H1 (cell line): ENCODE data around the gene FOXL3. TPM values are rescaled to one million over a fixed set of nuclear protein-coding genes. Genes with fewer than 3 reads are reported as not detected.

Experiments used
- CTCF ChIA-PET: fragments of 300-600 bp; sonication (Branson Sonifier 250); formaldehyde crosslinking; loops from one replicate; lab custom pipeline; 2021; ENCODE audit not compliant: partially characterized antibody; lab: Charles Lee
- POLR2A ChIA-PET: fragments of 300-600 bp; sonication (Branson Sonifier 250); formaldehyde crosslinking; loops from one replicate; lab custom pipeline; 2021; ENCODE audit warnings: inconsistent platforms; ENCODE audit not compliant: partially characterized antibody; lab: Charles Lee
- DNase-seq, 2 experiments: peaks; one replicate each; pipeline versions ENCODE4 v3.0.0 to v3.0.0-alpha.2; 2010 to 2022; ENCODE audit warnings: low spot score in 2 of 2, low read depth in 1 of 2, mixed read lengths in 1 of 2
- FAIRE-seq: peaks from 2 replicates; lab custom pipeline; 2011; peaks lifted over from hg19 to GRCh38; lab: Jason Lieb, UNC
- H2AFZ ChIP-seq: 2 replicates; pipeline ENCODE4 v1.8.1; 2012; ENCODE audit warnings: low read length, inconsistent platforms
- H2AK5ac ChIP-seq: 2 replicates; pipeline ENCODE4 v1.6.1; 2013; ENCODE audit warnings: low read depth, low read length
- H2BK120ac ChIP-seq: replicated peaks from 2 replicates; pipeline ENCODE3; 2013; ENCODE audit warnings: low read depth, low read length, inconsistent platforms
- H2BK12ac ChIP-seq: 2 replicates; pipeline ENCODE4 v1.6.1; 2013; ENCODE audit warnings: low read depth, low read length
- H2BK15ac ChIP-seq: 2 replicates; pipeline ENCODE4 v1.6.1; 2013; ENCODE audit warnings: low read length
- H2BK20ac ChIP-seq: 2 replicates; pipeline ENCODE4 v1.6.1; 2013; ENCODE audit warnings: low read length
- H2BK5ac ChIP-seq: 2 replicates; pipeline ENCODE4 v1.6.1; 2013; ENCODE audit warnings: low read depth, low read length
- H3K14ac ChIP-seq: 2 replicates; pipeline ENCODE4 v1.6.1; 2013; ENCODE audit warnings: inconsistent platforms; ENCODE audit not compliant: insufficient read length
- H3K18ac ChIP-seq: 2 replicates; pipeline ENCODE4 v1.6.1; 2013; ENCODE audit warnings: low read length; ENCODE audit errors: extremely low read depth
- H3K23ac ChIP-seq: 2 replicates; pipeline ENCODE4 v1.6.1; 2013; ENCODE audit warnings: inconsistent platforms; ENCODE audit not compliant: insufficient read length
- H3K23me2 ChIP-seq: 2 replicates; pipeline ENCODE4 v1.6.1; 2013; ENCODE audit warnings: low read depth, low read length
- H3K27ac ChIP-seq: 2 replicates; pipeline ENCODE4 v1.6.1; 2011; ENCODE audit warnings: low read depth, low read length, inconsistent platforms
- H3K27me3 ChIP-seq, 4 experiments: replicated peaks in 1 of 4; 1 replicate in 1 of 4; 2 replicates in 3 of 4; pipeline versions ENCODE4 v1.6.1 to v1.8.1; 2011 to 2013; ENCODE audit warnings: low read length in 3 of 4, mild to moderate bottlenecking in 3 of 4, inconsistent platforms in 2 of 4, mixed read lengths in 2 of 4, moderate library complexity in 1 of 4; ENCODE audit not compliant: control insufficient read depth in 3 of 4, insufficient read depth in 3 of 4; ENCODE audit errors: extremely low read depth in 1 of 4
- H3K36me3 ChIP-seq, 4 experiments: 2 replicates each; pipeline versions ENCODE4 v1.6.1 to v1.8.1; 2011 to 2013; ENCODE audit warnings: mild to moderate bottlenecking in 4 of 4, low read length in 3 of 4, moderate library complexity in 2 of 4, control low read depth in 1 of 4, inconsistent platforms in 1 of 4; ENCODE audit not compliant: insufficient read depth in 4 of 4, control insufficient read depth in 2 of 4
- H3K4ac ChIP-seq: replicated peaks from 2 replicates; pipeline ENCODE3; 2013; ENCODE audit warnings: low read length, low read depth, mixed read lengths, inconsistent platforms; ENCODE audit not compliant: insufficient read length
- H3K4me1 ChIP-seq, 4 experiments: replicated peaks in 1 of 4; 1 replicate in 1 of 4; 2 replicates in 3 of 4; pipeline versions ENCODE4 v1.6.1 to v1.8.1; 2011 to 2013; ENCODE audit warnings: low read length in 3 of 4, inconsistent platforms in 2 of 4, mixed read lengths in 1 of 4; ENCODE audit not compliant: insufficient read depth in 4 of 4, control insufficient read depth in 3 of 4
- H3K4me2 ChIP-seq, 2 experiments: 2 replicates each; pipeline versions ENCODE4 v1.6.1 to v1.8.1; 2011 to 2013; ENCODE audit warnings: low read depth in 2 of 2, low read length in 2 of 2, control low read depth in 1 of 2, inconsistent platforms in 1 of 2, mild to moderate bottlenecking in 1 of 2; ENCODE audit not compliant: insufficient read depth in 1 of 2
- H3K4me3 ChIP-seq, 4 experiments: fragments of 200-600, 300-600 bp in 1 of 4; sonication (generic), shearing (Covaris generic), sonication (Bioruptor Twin) in 1 of 4; 2 replicates each; pipeline versions ENCODE4 v1.5.1 to v1.8.1; 2011 to 2016; ENCODE audit warnings: low read length in 4 of 4, low read depth in 3 of 4, control low read depth in 2 of 4, inconsistent platforms in 2 of 4, mild to moderate bottlenecking in 2 of 4, mixed read lengths in 1 of 4, moderate library complexity in 1 of 4; ENCODE audit not compliant: insufficient read depth in 2 of 4; ENCODE audit errors: extremely low read depth in 1 of 4
- H3K56ac ChIP-seq: replicated peaks from 2 replicates; pipeline ENCODE3; 2013; ENCODE audit warnings: low read depth, mild to moderate bottlenecking, mixed read lengths, low read length, inconsistent platforms; ENCODE audit not compliant: insufficient read length
- H3K79me1 ChIP-seq: 2 replicates; pipeline ENCODE4 v1.6.1; 2013; ENCODE audit warnings: low read depth, low read length, control low read depth
- H3K79me2 ChIP-seq, 2 experiments: 2 replicates each; pipeline versions ENCODE4 v1.6.1 to v1.8.1; 2012 to 2013; ENCODE audit warnings: low read length in 2 of 2, mild to moderate bottlenecking in 2 of 2, inconsistent platforms in 1 of 2; ENCODE audit not compliant: insufficient read depth in 2 of 2, control insufficient read depth in 1 of 2
- H3K9ac ChIP-seq, 4 experiments: replicated peaks in 1 of 4; 1 replicate in 1 of 4; 2 replicates in 3 of 4; pipeline versions ENCODE4 v1.6.1 to v1.8.1; 2011 to 2013; ENCODE audit warnings: low read depth in 3 of 4, low read length in 3 of 4, control low read depth in 2 of 4, mild to moderate bottlenecking in 2 of 4, moderate library complexity in 2 of 4, inconsistent platforms in 1 of 4; ENCODE audit errors: extremely low read depth in 1 of 4
- H3K9me3 ChIP-seq, 2 experiments: 2 replicates each; pipeline versions ENCODE4 v1.6.1 to v1.8.1; 2012 to 2013; ENCODE audit warnings: mild to moderate bottlenecking in 2 of 2, moderate library complexity in 2 of 2, control low read depth in 1 of 2, inconsistent platforms in 1 of 2, low read depth in 1 of 2, low read length in 1 of 2, mixed read lengths in 1 of 2; ENCODE audit not compliant: insufficient read depth in 2 of 2
- H4K20me1 ChIP-seq, 2 experiments: replicated peaks in 1 of 2; 2 replicates each; pipeline versions ENCODE3 to v1.8.1; 2011 to 2013; ENCODE audit warnings: inconsistent platforms in 2 of 2, low read length in 2 of 2, mild to moderate bottlenecking in 1 of 2; ENCODE audit not compliant: insufficient read depth in 2 of 2, control insufficient read depth in 1 of 2
- H4K5ac ChIP-seq: 2 replicates; pipeline ENCODE4 v1.6.1; 2013; ENCODE audit warnings: low read length, low read depth, mixed read lengths, inconsistent platforms; ENCODE audit not compliant: insufficient read length
- H4K8ac ChIP-seq: 2 replicates; pipeline ENCODE4 v1.8.0; 2013; ENCODE audit warnings: mild to moderate bottlenecking, moderate library complexity, low read length, inconsistent platforms; ENCODE audit not compliant: insufficient read depth; ENCODE audit errors: extremely low read depth
- H4K91ac ChIP-seq: replicated peaks from 2 replicates; pipeline ENCODE3; 2013; ENCODE audit warnings: low read length, mixed read lengths, inconsistent platforms; ENCODE audit not compliant: insufficient read length
- CBX5 ChIP-seq: fragments of 300-800, 300-1000 bp; sonication (generic); IDR thresholded peaks from 2 replicates; pipeline ENCODE4 v1.7.1; 2016; ENCODE audit warnings: antibody characterized with exemption, low read length, low read depth
- RXRA ChIP-seq: IDR thresholded peaks from 2 replicates; pipeline ENCODE4 v1.6.1; 2011; ENCODE audit warnings: low read depth, mild to moderate bottlenecking, low read length, moderate library complexity; ENCODE audit not compliant: insufficient read depth
- SIRT6 ChIP-seq: IDR thresholded peaks from one replicate; pipeline ENCODE4 v1.7.1; 2012; ENCODE audit warnings: low read length, inconsistent platforms
- SIX5 ChIP-seq: IDR thresholded peaks from 2 replicates; pipeline ENCODE4 v1.6.1; 2011; ENCODE audit warnings: mild to moderate bottlenecking, low read depth, low read length
- SP1 ChIP-seq: IDR thresholded peaks from 2 replicates; pipeline ENCODE4 v1.6.1; 2011; ENCODE audit warnings: low read depth, low read length
- WGBS, 2 experiments: shearing (Covaris generic) in 1 of 2; methylation state at CpG; one replicate each; pipeline versions ENCODE4 v1.1.6 to v1.1.7; 2013 to 2015; ENCODE audit warnings: low lambda C conversion rate in 2 of 2, mixed read lengths in 2 of 2, inconsistent platforms in 1 of 2, low coverage in 1 of 2, missing lambda C conversion rate in 1 of 2; ENCODE audit not compliant: insufficient replicate concordance in 2 of 2, insufficient coverage in 1 of 2, insufficient read length in 1 of 2; ENCODE audit errors: extremely low coverage in 1 of 2, missing lambda C conversion rate in 1 of 2; 5-methylcytosine and 5-hydroxymethylcytosine counted together
- polyA plus RNA-seq, 7 experiments: library from polyadenylated mRNA; depleted of rRNA in 3 of 7; stranded (reverse) in 5 of 7; unstranded in 2 of 7; fragments of >200 nt in 5 of 7; fragments of 200-250 nt in 2 of 7; gene quantifications; 1 replicate in 5 of 7; 2 replicates in 1 of 7; 4 replicates in 1 of 7; pipeline versions ENCODE4 v1.2.1 to v1.2.3, GENCODE V29; 2011 to 2013; ENCODE audit warnings: missing spikeins in 2 of 7, mixed read lengths in 2 of 7
- total RNA-seq: library from RNA; stranded (reverse); fragmentation: NEBNext Ultra II Directional; extraction: Animal tissue kit (Norgen Biotek cat#: 25700); gene quantifications from 2 replicates; pipeline ENCODE4 v1.2.1, GENCODE V29; 2021

The FOXL3 gene
- total and polyA plus RNA-seq, 2 of the 8 experiments (the other 6 are each of a cell fraction or from before 2014, with no cell fraction given) = not detected

- H3K27ac ChIP-seq = no peak overlapping the region
- no peak overlapping the region for H4K91ac ChIP-seq
- no peak overlapping the region for H3K23ac ChIP-seq
- no peak overlapping the region for H3K4ac ChIP-seq
- peak overlapping the region; percentile 1; the same call in 1 of the 2 replicates for H2BK12ac ChIP-seq
- no peak overlapping the region for H2BK120ac ChIP-seq
- H3K9ac ChIP-seq = no peak overlapping the region
- POLR2A ChIA-PET = interaction anchor here (1.4 kb wide), 1 partner anchor 11 kb away, joined by 3 read pairs; no protein-coding TSS in a partner anchor
- H4K20me1 ChIP-seq = peaks cover 0 to 6% of the 10 kb centered on the region in 2 experiments
- H3K79me1 ChIP-seq = no peaks in the 10 kb centered on the region
- H3K79me2 ChIP-seq = no peaks in the 10 kb centered on the region
- H2BK5ac ChIP-seq = peak overlapping the region; percentile 39; the same call in 1 of the 2 replicates
- DNase-seq = no peak
- no peak for FAIRE-seq
- no peak overlapping the region for H4K8ac ChIP-seq
- H2BK15ac ChIP-seq = no peak overlapping the region
- no peak overlapping the region for H2BK20ac ChIP-seq
- 86% methylated on average over 19 of the region's 19 CpGs; no CpG with 5 or more reads in 1 of the 2 experiments for WGBS, 2 experiments
- peaks cover 3% of the 10 kb centered on the region; the same call in 1 of the 2 replicates for H3K23me2 ChIP-seq
- H3K27me3 ChIP-seq = no peaks in the 10 kb centered on the region
- no peak overlapping the region for H3K4me2 ChIP-seq
- H3K36me3 ChIP-seq = no peaks in the 10 kb centered on the region; a peak in 1 of 8 replicates
- CTCF ChIA-PET = interaction anchor here (1.4 kb wide), 1 partner anchor 17 kb away, joined by 4 read pairs; no protein-coding TSS in a partner anchor
- TF ChIP-seq CBX5 (no peak), RXRA (no peak), SIX5 (no peak), SIRT6 (no peak), SP1 (no peak)
- H3K14ac ChIP-seq = no peak overlapping the region
- H3K4me3 ChIP-seq = no peak overlapping the region
- H3K9me3 ChIP-seq = peaks cover 9 to 10% of the 10 kb centered on the region in 2 experiments; a peak in 3 of 4 replicates
- no peak overlapping the region for H3K18ac ChIP-seq
- H3K56ac ChIP-seq = no peak overlapping the region
- H4K5ac ChIP-seq = no peak overlapping the region
- H2AK5ac ChIP-seq = peak overlapping the region; percentile 56; the same call in 1 of the 2 replicates
- H3K4me1 ChIP-seq = no peaks in the 10 kb centered on the region
- no peak overlapping the region for H2AFZ ChIP-seq
Observed at GRCh38 chr7:304574-305409, 14.8 kb downstream of the FOXL3 start.
